Activated T-helper 17 cell treated with anti-CD3 and anti-CD28 coated beads, Interleukin-2, amount 50 U/mL, for 72 hours (primary cell): ENCODE measurements around the gene RASGEF1C. TPM values are rescaled to one million over a fixed set of nuclear protein-coding genes. Genes with fewer than 3 reads are reported as not detected.

Experiments used
- ATAC-seq: fragments of 150-1000 bp; cut with Tn5 transposase; replicated peaks from 2 replicates; pipeline ENCODE4 v1.10.0; 2021; ENCODE audit warnings: mild to moderate bottlenecking, moderate library complexity
- H3K27ac Mint-ChIP-seq: one replicate; pipeline ENCODE4 v1.8.0; 2022; ENCODE audit warnings: mixed read lengths
- H3K27me3 Mint-ChIP-seq: one replicate; pipeline ENCODE4 v1.8.0; 2022; ENCODE audit warnings: mixed read lengths
- H3K36me3 Mint-ChIP-seq: one replicate; pipeline ENCODE4 v1.8.0; 2022; ENCODE audit warnings: low read depth, mild to moderate bottlenecking, mixed read lengths
- H3K4me1 Mint-ChIP-seq: one replicate; pipeline ENCODE4 v1.8.0; 2022; ENCODE audit warnings: mixed read lengths
- H3K4me3 Mint-ChIP-seq: one replicate; pipeline ENCODE4 v1.8.0; 2022; ENCODE audit warnings: mild to moderate bottlenecking, mixed read lengths
- H3K9me3 Mint-ChIP-seq: one replicate; pipeline ENCODE4 v1.8.0; 2022; ENCODE audit warnings: mixed read lengths
- total RNA-seq, 2 donors: library from RNA; stranded (reverse); gene quantifications; one replicate each; pipeline ENCODE4 v1.2.3, GENCODE V29; 2022

RASGEF1C gene
- total RNA-seq, 2 donors from 2014 or later: not detected

GRCh38 chr5:180179442-180180420 lies 29.3 kb downstream of the RASGEF1C start:
- Mint-ChIP-seq H3K36me3 (no peaks in the 10 kb centered on the region), H3K27ac (no peak overlapping the region), H3K4me1 (no peaks in the 10 kb centered on the region), H3K27me3 (peaks cover 25% of the 10 kb centered on the region), H3K4me3 (no peak overlapping the region), H3K9me3 (no peaks in the 10 kb centered on the region)
- no peak for ATAC-seq

- Mint-ChIP-seq H3K27ac (no peak overlapping the region), H3K4me3 (no peak overlapping the region), H3K36me3 (no peaks in the 10 kb centered on the region), H3K4me1 (no peaks in the 10 kb centered on the region), H3K27me3 (peaks cover 25% of the 10 kb centered on the region), H3K9me3 (no peaks in the 10 kb centered on the region)
- ATAC-seq: no peak
Observed at GRCh38 chr5:180178531-180179441, 30.2 kb downstream of the RASGEF1C start.

DNA sequence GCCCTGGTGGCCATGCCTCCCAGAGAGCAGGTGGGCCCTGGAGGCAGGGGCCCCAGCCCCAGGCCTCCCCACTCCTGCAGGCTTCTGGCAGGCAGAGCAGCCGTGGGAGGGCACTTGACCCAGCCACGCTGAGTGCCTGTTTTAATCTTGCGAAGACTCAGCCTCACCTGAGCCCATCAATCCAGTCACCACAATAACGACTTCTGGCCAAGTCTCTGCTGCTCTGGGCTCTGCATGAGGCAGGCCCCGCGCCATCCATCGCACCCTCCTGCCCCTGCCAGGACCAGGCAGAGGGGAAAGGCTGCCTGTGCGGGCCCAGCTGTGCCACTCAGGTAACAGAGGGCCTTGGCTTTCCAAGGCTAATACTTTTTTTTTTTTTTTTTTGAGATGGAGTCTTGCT lies 32.8 kb downstream of the RASGEF1C start:
- no peak for ATAC-seq
- Mint-ChIP-seq H3K4me3 (no peak overlapping the region), H3K27me3 (peaks cover 17% of the 10 kb centered on the region), H3K9me3 (no peaks in the 10 kb centered on the region), H3K36me3 (no peaks in the 10 kb centered on the region), H3K27ac (no peak overlapping the region), H3K4me1 (no peaks in the 10 kb centered on the region)

DNA sequence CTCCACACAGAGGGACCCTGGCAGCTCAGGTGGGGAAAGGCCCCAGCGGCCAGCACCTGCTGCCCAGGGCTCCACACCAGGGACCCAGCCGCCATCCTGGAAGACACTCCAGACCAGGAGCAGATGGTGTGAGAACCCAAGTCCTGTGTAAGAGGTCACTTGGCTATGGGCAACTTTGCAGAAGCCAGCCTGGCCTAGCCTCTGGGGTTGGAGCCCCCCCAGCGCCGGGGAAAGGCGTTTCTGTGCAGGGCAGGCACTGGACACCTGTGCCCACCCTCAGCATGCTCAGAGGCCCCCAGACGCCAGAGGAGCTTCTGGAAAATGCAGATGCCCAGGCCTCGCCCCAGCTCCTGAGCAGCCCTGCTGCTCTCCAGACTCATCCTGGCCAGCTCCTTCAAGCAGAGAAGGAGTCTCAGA lies 34.0 kb downstream of the RASGEF1C start:
- H3K36me3 Mint-ChIP-seq: no peaks in the 10 kb centered on the region
- ATAC-seq: no peak
- no peaks in the 10 kb centered on the region for H3K4me1 Mint-ChIP-seq
- peaks cover 16% of the 10 kb centered on the region for H3K27me3 Mint-ChIP-seq
- H3K4me3 Mint-ChIP-seq: no peak overlapping the region
- H3K9me3 Mint-ChIP-seq: no peaks in the 10 kb centered on the region
- no peak overlapping the region for H3K27ac Mint-ChIP-seq

DNA sequence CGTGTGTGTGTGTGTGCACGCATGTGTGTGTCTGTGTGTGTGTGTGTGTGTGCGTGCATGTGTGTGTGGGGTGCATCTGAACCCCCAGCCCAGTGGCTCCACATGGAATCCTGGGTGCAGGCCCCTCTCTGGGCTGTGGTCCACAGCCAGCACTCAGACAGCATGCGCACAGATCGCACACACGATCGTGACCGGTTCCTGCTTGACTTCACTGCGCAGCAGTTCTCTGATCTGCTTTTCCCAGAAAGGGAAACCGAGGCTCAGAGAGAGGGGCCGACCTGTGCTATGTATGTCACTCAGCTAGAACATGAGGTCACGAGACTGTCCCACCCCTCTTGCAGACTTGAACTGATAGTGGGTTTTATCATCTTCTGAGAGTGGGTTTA lies 34.4 kb downstream of the RASGEF1C start:
- Mint-ChIP-seq H3K27me3 (peaks cover 14% of the 10 kb centered on the region), H3K4me3 (no peak overlapping the region), H3K4me1 (no peaks in the 10 kb centered on the region), H3K9me3 (no peaks in the 10 kb centered on the region), H3K36me3 (no peaks in the 10 kb centered on the region), H3K27ac (no peak overlapping the region)
- ATAC-seq: no peak

DNA sequence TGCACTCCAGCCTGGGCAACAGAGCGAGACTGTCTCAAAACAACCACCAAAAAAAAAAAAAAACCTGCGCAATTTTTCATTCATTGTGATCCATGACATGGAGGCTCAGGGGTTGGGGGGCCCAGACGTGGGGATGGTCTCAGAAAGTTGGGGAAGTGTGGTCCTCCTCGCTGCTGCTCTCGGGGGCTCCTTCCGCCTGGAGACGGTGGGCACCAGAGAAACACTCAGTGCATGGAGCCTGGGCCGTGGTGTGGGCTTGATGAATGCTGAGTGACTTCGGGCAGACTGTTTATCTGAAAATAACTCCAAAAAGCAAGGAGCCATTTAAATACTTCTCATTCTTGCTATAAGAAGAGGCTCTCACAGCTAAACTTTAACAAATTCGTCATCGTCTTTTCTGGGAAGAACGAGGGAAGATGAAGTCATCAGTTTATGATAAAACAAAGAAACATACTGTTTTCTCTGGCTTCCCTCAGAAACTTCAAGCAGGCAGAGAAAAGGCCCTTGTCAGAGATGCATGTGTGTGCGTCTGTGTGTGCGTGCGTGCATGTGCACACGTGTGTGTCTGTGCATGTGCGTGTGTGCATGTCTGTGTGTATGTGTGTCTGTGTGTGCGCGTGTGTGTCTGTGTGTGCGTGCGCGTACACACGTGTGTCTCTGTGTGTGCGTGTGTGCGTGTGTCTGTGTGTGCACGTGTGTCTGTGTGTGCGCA lies 35.0 kb downstream of the RASGEF1C start:
- Mint-ChIP-seq H3K27me3 (peaks cover 9% of the 10 kb centered on the region), H3K4me3 (no peak overlapping the region), H3K9me3 (no peaks in the 10 kb centered on the region), H3K4me1 (no peaks in the 10 kb centered on the region), H3K36me3 (no peaks in the 10 kb centered on the region), H3K27ac (no peak overlapping the region)
- no peak for ATAC-seq

- Mint-ChIP-seq H3K4me3 (no peak overlapping the region), H3K4me1 (no peaks in the 10 kb centered on the region), H3K9me3 (no peaks in the 10 kb centered on the region), H3K27me3 (peaks cover 4% of the 10 kb centered on the region), H3K27ac (no peak overlapping the region), H3K36me3 (no peaks in the 10 kb centered on the region)
- no peak for ATAC-seq
Observed at GRCh38 chr5:180173198-180173544, 35.8 kb downstream of the RASGEF1C start.

- Mint-ChIP-seq H3K4me1 (no peaks in the 10 kb centered on the region), H3K4me3 (no peak overlapping the region), H3K9me3 (no peaks in the 10 kb centered on the region), H3K27ac (no peak overlapping the region), H3K27me3 (peaks cover 4% of the 10 kb centered on the region), H3K36me3 (no peaks in the 10 kb centered on the region)
- ATAC-seq: no peak
Observed at GRCh38 chr5:180172447-180173197, 36.4 kb downstream of the RASGEF1C start.

GRCh38 chr5:180171568-180172094 lies 37.4 kb downstream of the RASGEF1C start:
- no peak overlapping the region for H3K27ac Mint-ChIP-seq
- H3K27me3 Mint-ChIP-seq: peaks cover 9% of the 10 kb centered on the region
- no peak for ATAC-seq
- H3K4me3 Mint-ChIP-seq: no peak overlapping the region
- no peaks in the 10 kb centered on the region for H3K4me1 Mint-ChIP-seq
- no peaks in the 10 kb centered on the region for H3K9me3 Mint-ChIP-seq
- no peaks in the 10 kb centered on the region for H3K36me3 Mint-ChIP-seq

GRCh38 chr5:180170810-180171567 lies 38.0 kb downstream of the RASGEF1C start:
- H3K4me1 Mint-ChIP-seq: no peaks in the 10 kb centered on the region
- H3K36me3 Mint-ChIP-seq: no peaks in the 10 kb centered on the region
- no peak for ATAC-seq
- peaks cover 13% of the 10 kb centered on the region for H3K27me3 Mint-ChIP-seq
- no peaks in the 10 kb centered on the region for H3K9me3 Mint-ChIP-seq
- H3K4me3 Mint-ChIP-seq: no peak overlapping the region
- H3K27ac Mint-ChIP-seq: no peak overlapping the region

DNA sequence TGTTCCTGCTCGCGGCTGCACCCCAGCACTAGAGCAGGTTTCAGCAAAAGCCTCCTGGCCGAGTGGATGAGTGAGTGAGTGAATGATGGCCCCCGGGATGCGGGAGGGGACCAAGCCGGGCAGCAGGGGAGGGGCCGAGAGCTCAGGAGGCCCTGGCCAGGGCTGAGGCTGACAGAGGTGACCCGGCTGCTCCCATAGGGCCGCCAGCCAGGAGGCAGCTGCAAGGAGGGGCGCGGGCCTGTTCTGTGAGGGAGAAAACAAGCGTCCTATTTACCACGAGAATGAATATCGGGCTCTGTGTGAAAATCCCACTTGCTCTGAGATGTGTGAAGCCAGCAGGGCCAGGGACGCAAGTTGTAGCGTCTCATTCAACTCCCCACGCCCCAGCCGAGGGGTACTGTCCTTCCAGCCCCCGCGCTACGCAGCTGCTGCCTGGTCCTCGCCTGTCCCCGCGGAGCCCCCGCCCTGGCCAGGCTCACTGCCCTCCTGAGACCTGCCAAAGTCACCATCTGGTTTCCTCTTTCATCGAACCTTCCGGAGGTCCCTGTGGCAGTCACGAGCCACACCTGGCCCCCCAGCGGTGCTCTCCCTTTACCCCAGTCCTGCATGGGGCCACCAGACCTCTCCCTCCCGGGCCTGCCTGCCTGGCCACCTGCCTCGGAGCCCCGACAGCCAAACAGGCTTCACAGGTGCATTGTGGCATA lies 38.8 kb downstream of the RASGEF1C start:
- H3K27me3 Mint-ChIP-seq: peaks cover 13% of the 10 kb centered on the region
- H3K9me3 Mint-ChIP-seq: no peaks in the 10 kb centered on the region
- H3K4me1 Mint-ChIP-seq: no peaks in the 10 kb centered on the region
- H3K36me3 Mint-ChIP-seq: no peaks in the 10 kb centered on the region
- ATAC-seq: no peak
- no peak overlapping the region for H3K27ac Mint-ChIP-seq
- H3K4me3 Mint-ChIP-seq: no peak overlapping the region

- Mint-ChIP-seq H3K36me3 (no peaks in the 10 kb centered on the region), H3K9me3 (peaks cover 3% of the 10 kb centered on the region), H3K27me3 (peaks cover 17% of the 10 kb centered on the region), H3K4me3 (no peak overlapping the region), H3K27ac (no peak overlapping the region), H3K4me1 (no peaks in the 10 kb centered on the region)
- no peak for ATAC-seq
Observed at GRCh38 chr5:180169248-180170105, 39.5 kb downstream of the RASGEF1C start.
